Neural cell (in vitro differentiated cells): ENCODE results near the gene SWT1. TPM values are rescaled to one million over a fixed set of nuclear protein-coding genes. Genes with fewer than 3 reads are reported as not detected.

Experiments
- H2AFZ ChIP-seq: fragments of 200-600, 300-800 bp; sonication (generic), shearing (Covaris generic); 2 replicates; pipeline ENCODE4 v1.6.0; 2014; ENCODE audit warnings: low read depth, mild to moderate bottlenecking, antibody characterized with exemption, low read length, moderate library complexity
- H3F3A ChIP-seq: fragments of 200-600 bp; shearing (Covaris generic); 2 replicates; pipeline ENCODE4 v1.6.1; 2016; ENCODE audit warnings: mild to moderate bottlenecking, moderate library complexity, mixed read lengths, antibody characterized with exemption, low read length; ENCODE audit not compliant: insufficient read depth, poor library complexity, severe bottlenecking
- H3K27ac ChIP-seq: fragments of 200-600, 300-800 bp; sonication (generic), shearing (Covaris generic); 2 replicates; pipeline ENCODE4 v1.5.1; 2014; ENCODE audit warnings: mild to moderate bottlenecking, low read length, moderate library complexity
- H3K27me3 ChIP-seq: fragments of 300-800, 200-600 bp; sonication (generic), shearing (Covaris generic); 2 replicates; pipeline ENCODE4 v1.6.0; 2014; ENCODE audit warnings: mild to moderate bottlenecking, low read depth, low read length, moderate library complexity; ENCODE audit not compliant: insufficient read depth
- H3K36me3 ChIP-seq: fragments of 300-800, 200-600 bp; sonication (generic), shearing (Covaris generic); 2 replicates; pipeline ENCODE4 v1.5.1; 2014; ENCODE audit warnings: mild to moderate bottlenecking, antibody characterized with exemption, low read length, moderate library complexity; ENCODE audit not compliant: insufficient read depth
- H3K4me2 ChIP-seq: fragments of 300-800, 200-600 bp; sonication (generic), shearing (Covaris generic); 2 replicates; pipeline ENCODE4 v1.6.0; 2014; ENCODE audit warnings: mild to moderate bottlenecking, low read length
- H3K4me3 ChIP-seq: fragments of 300-800, 200-600 bp; sonication (generic), shearing (Covaris generic); 2 replicates; pipeline ENCODE4 v1.5.1; 2014; ENCODE audit warnings: mild to moderate bottlenecking, low read length, moderate library complexity
- H3K79me2 ChIP-seq: fragments of 200-600 bp; shearing (Covaris generic); replicated peaks from 2 replicates; pipeline ENCODE4 v1.6.0; 2014; ENCODE audit warnings: mild to moderate bottlenecking, low read length, moderate library complexity; ENCODE audit not compliant: insufficient read depth
- H3K9ac ChIP-seq: fragments of 300-800, 200-600 bp; sonication (generic), shearing (Covaris generic); 2 replicates; pipeline ENCODE4 v1.6.1; 2016; ENCODE audit warnings: mild to moderate bottlenecking, low read length, mixed read lengths
- H3K9me2 ChIP-seq: fragments of 200-600 bp; shearing (Covaris generic); 2 replicates; pipeline ENCODE4 v1.6.1; 2016; ENCODE audit warnings: mild to moderate bottlenecking, low read length, mixed read lengths; ENCODE audit not compliant: insufficient read depth
- H3K9me3 ChIP-seq: fragments of 200-600, 300-800 bp; sonication (generic), shearing (Covaris generic); 2 replicates; pipeline ENCODE4 v1.6.1; 2016; ENCODE audit warnings: mild to moderate bottlenecking, mixed run types, low read length, moderate library complexity, mixed read lengths
- H4K20me1 ChIP-seq: fragments of 200-600 bp; shearing (Covaris generic); 2 replicates; pipeline ENCODE4 v1.6.1; 2016; ENCODE audit warnings: mild to moderate bottlenecking, mixed run types; ENCODE audit not compliant: insufficient read depth
- EP300 ChIP-seq: fragments of 450-650 bp; conservative IDR thresholded peaks from 2 replicates; pipeline ENCODE4 v1.6.1; 2014; ENCODE audit warnings: antibody characterized with exemption, mild to moderate bottlenecking, moderate library complexity; ENCODE audit not compliant: poor library complexity, severe bottlenecking
- EZH2 ChIP-seq: fragments of 200-600, 300-800 bp; shearing (Covaris generic), sonication (generic); IDR thresholded peaks from 2 replicates; pipeline ENCODE4 v1.6.1; 2014; ENCODE audit warnings: antibody characterized with exemption, low read length, borderline replicate concordance, mild to moderate bottlenecking; ENCODE audit not compliant: insufficient read depth, poor library complexity, severe bottlenecking
- MXI1 ChIP-seq: fragments of 450-650 bp; conservative IDR thresholded peaks from 2 replicates; pipeline ENCODE4 v1.6.1; 2014; ENCODE audit warnings: antibody characterized with exemption, mild to moderate bottlenecking; ENCODE audit not compliant: poor library complexity, severe bottlenecking
- POLR2AphosphoS5 ChIP-seq: IDR thresholded peaks from 2 replicates; pipeline ENCODE4 v1.6.1; 2012
- RAD21 ChIP-seq: fragments of 450-650 bp; conservative IDR thresholded peaks from 2 replicates; pipeline ENCODE4 v1.6.1; 2014; ENCODE audit warnings: antibody characterized with exemption, mild to moderate bottlenecking, moderate library complexity
- REST ChIP-seq: IDR thresholded peaks from 2 replicates; pipeline ENCODE4 v1.6.1; 2012; ENCODE audit warnings: borderline replicate concordance
- SMC3 ChIP-seq: fragments of 450-650 bp; conservative IDR thresholded peaks from 2 replicates; pipeline ENCODE4 v1.6.1; 2014; ENCODE audit warnings: antibody characterized with exemption, mild to moderate bottlenecking, moderate library complexity; ENCODE audit not compliant: poor library complexity
- TAF1 ChIP-seq: IDR thresholded peaks from 2 replicates; pipeline ENCODE4 v1.6.1; 2012; ENCODE audit warnings: low read depth
- polyA plus RNA-seq: library from polyadenylated mRNA; depleted of rRNA; stranded (reverse); fragments of >200 nt; gene quantifications from 2 replicates; pipeline ENCODE4 v1.2.3, GENCODE V29; 2014
- TF ChIP-seq, protein P1 (sequence below): fragments of 450-650 bp; IDR thresholded peaks from 2 replicates; pipeline ENCODE4 v1.5.1; 2014; ENCODE audit warnings: antibody characterized with exemption, mild to moderate bottlenecking, moderate library complexity; ENCODE audit not compliant: poor library complexity, severe bottlenecking

Gene SWT1
- polyA plus RNA-seq, 1 donor from 2014 or later = 9.3 TPM

- Histone ChIP-seq H3K79me2 (peaks cover 14% of the 10 kb centered on the region), H3K4me3 (no peak overlapping the region), H3K36me3 (no peaks in the 10 kb centered on the region), H3K9me3 (no peaks in the 10 kb centered on the region), H3K4me2 (no peak overlapping the region), H3K9ac (no peak overlapping the region), H4K20me1 (no peaks in the 10 kb centered on the region), H2AFZ (no peak overlapping the region), H3F3A (no peaks in the 10 kb centered on the region), H3K9me2 (no peaks in the 10 kb centered on the region), H3K27ac (no peak overlapping the region), H3K27me3 (no peaks in the 10 kb centered on the region)
- no peak for TF ChIP-seq MXI1
- no peak for TF ChIP-seq TAF1
- no peak for TF ChIP-seq POLR2AphosphoS5
- TF ChIP-seq, protein P1, sequence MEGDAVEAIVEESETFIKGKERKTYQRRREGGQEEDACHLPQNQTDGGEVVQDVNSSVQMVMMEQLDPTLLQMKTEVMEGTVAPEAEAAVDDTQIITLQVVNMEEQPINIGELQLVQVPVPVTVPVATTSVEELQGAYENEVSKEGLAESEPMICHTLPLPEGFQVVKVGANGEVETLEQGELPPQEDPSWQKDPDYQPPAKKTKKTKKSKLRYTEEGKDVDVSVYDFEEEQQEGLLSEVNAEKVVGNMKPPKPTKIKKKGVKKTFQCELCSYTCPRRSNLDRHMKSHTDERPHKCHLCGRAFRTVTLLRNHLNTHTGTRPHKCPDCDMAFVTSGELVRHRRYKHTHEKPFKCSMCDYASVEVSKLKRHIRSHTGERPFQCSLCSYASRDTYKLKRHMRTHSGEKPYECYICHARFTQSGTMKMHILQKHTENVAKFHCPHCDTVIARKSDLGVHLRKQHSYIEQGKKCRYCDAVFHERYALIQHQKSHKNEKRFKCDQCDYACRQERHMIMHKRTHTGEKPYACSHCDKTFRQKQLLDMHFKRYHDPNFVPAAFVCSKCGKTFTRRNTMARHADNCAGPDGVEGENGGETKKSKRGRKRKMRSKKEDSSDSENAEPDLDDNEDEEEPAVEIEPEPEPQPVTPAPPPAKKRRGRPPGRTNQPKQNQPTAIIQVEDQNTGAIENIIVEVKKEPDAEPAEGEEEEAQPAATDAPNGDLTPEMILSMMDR = no peak
- no peak for TF ChIP-seq EP300
- no peak for TF ChIP-seq REST
- TF ChIP-seq RAD21 = no peak
- no peak for TF ChIP-seq SMC3
- TF ChIP-seq EZH2 = no peak
Observed at GRCh38 chr1:185152187-185152767, 4.7 kb upstream of the SWT1 start.

- Histone ChIP-seq H3K36me3 (no peaks in the 10 kb centered on the region), H3K4me2 (peak overlapping the region; percentile 86), H4K20me1 (no peaks in the 10 kb centered on the region), H3K9me3 (no peaks in the 10 kb centered on the region), H3K9ac (peak overlapping the region; percentile 1), H3K4me3 (peak overlapping the region; percentile 80), H2AFZ (no peak overlapping the region), H3K27ac (no peak overlapping the region), H3K79me2 (peaks cover 29% of the 10 kb centered on the region), H3K9me2 (no peaks in the 10 kb centered on the region), H3F3A (no peaks in the 10 kb centered on the region), H3K27me3 (no peaks in the 10 kb centered on the region)
- TF ChIP-seq, protein P1 = no peak
- TF ChIP-seq TAF1 = no peak
- no peak for TF ChIP-seq POLR2AphosphoS5
- TF ChIP-seq EP300 = no peak
- TF ChIP-seq REST = no peak
- TF ChIP-seq MXI1 = no peak
- no peak for TF ChIP-seq EZH2
- TF ChIP-seq RAD21 = no peak
- TF ChIP-seq SMC3 = no peak
Observed at GRCh38 chr1:185154912-185155513, 2.0 kb upstream of the SWT1 start.
